Measurements from ENCODE around the gene LLCFC1.
A peak's percentile ranks its signal among the peaks of the same experiment; 100 is the strongest.

Gene LLCFC1

DNA sequence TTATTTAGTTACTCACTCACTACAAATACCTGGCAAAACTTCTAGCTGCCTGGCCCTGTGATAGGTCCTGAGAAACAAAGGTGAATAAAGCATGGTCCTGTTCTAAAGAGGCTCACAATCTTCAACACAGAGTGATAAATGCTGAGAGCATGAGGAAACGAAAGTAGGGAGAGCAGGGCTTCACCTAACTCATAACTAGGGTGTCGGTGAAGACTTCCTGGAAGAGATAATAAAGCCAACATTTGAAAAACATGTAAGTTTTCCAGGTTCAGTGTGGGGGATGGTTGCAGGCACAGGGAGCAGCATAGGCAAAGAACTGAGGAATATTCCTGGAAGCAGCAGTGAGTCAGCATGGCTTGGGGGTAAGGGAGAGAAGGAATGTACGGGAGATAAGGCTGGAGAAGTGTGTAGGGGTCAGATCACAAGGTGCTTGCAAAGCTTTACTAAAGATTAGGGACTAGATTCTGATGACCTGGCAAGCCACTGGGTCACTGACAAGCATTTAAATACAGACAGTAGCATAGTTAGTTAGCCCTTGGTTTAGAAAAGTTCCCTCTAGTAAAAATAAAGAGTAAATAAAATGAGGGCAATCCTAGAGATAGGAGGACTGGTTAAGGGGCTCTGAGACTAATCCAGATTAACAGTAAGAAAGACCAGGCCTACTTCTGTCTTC is 17.8 kb downstream of the LLCFC1 start:
- no peak overlapping the region for H3K4me3 ChIP-seq (ENCODE audit: low read depth, low read length)
- peaks cover 4% of the 10 kb centered on the region for H3K27me3 ChIP-seq (replicated peaks)
- H3K36me3 ChIP-seq (replicated peaks), result no peaks in the 10 kb centered on the region
- no peak overlapping the region for H3K27ac ChIP-seq
- in situ Hi-C loops (cut with HindIII; ENCODE audit: low pct_ligation_motif_present, low sequenced_read_pairs), result no loop called here
- DNase-seq, result peak; percentile 5
- TF ChIP-seq, protein P1, sequence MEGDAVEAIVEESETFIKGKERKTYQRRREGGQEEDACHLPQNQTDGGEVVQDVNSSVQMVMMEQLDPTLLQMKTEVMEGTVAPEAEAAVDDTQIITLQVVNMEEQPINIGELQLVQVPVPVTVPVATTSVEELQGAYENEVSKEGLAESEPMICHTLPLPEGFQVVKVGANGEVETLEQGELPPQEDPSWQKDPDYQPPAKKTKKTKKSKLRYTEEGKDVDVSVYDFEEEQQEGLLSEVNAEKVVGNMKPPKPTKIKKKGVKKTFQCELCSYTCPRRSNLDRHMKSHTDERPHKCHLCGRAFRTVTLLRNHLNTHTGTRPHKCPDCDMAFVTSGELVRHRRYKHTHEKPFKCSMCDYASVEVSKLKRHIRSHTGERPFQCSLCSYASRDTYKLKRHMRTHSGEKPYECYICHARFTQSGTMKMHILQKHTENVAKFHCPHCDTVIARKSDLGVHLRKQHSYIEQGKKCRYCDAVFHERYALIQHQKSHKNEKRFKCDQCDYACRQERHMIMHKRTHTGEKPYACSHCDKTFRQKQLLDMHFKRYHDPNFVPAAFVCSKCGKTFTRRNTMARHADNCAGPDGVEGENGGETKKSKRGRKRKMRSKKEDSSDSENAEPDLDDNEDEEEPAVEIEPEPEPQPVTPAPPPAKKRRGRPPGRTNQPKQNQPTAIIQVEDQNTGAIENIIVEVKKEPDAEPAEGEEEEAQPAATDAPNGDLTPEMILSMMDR (IDR thresholded peaks at IDR 0.05; ENCODE audit: low read depth, low read length, missing control alignments), result no peak

DNA sequence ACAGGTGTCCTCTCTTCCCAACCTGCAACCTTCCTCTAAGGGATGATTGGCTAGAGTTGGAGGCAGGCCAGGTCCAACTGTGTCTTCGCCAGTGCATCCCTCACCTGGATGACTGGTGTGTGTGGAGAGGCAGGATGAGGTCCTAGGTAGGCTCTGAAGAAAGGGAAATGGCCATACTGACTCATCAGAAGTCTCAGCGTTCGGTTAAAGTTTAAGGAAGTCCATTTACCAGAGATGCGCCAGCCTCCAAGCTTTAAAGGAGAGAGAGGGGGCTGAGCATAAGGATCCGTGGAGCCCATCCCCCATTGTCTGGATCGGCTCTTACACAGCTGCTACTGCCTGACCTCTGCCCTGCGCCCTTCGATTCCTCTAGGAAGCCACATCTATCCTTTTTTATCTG is 18.4 kb downstream of the LLCFC1 start:
- no peak for DNase-seq
- in situ Hi-C loops (cut with HindIII; ENCODE audit: low pct_ligation_motif_present, low sequenced_read_pairs), result no loop called here
- H3K27ac ChIP-seq, result no peak overlapping the region
- no peak overlapping the region for H3K4me3 ChIP-seq (ENCODE audit: low read depth, low read length)
- no peaks in the 10 kb centered on the region for H3K36me3 ChIP-seq (replicated peaks)
- TF ChIP-seq, protein P1 (IDR thresholded peaks at IDR 0.05; ENCODE audit: low read depth, low read length, missing control alignments), result no peak
- peaks cover 4% of the 10 kb centered on the region for H3K27me3 ChIP-seq (replicated peaks)

DNA sequence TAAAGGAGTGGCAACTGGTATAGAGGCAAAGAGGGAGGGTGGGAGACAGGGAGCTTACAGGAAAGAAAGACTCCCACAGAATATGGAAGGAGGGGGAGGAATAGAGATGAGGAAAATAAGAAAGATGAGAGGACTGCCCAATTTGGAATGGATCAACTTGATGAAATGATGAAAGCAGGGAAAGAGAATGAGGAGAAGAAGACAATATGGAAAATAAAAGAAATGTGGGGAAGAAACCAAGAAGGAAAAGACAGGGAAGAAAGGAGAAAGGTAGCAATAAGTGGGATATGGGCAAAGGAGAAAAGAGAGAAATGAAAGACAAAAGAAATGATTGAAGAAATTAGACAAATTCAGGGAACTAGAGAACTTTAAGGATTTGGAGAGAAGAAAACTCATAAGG is 19.9 kb downstream of the LLCFC1 start:
- Histone ChIP-seq H3K27ac (no peak overlapping the region), H3K36me3 (replicated peaks) (no peaks in the 10 kb centered on the region), H3K27me3 (replicated peaks) (peaks cover 5% of the 10 kb centered on the region), H3K4me3 (ENCODE audit: low read depth, low read length) (no peak overlapping the region)
- no peak for DNase-seq
- in situ Hi-C loops (cut with HindIII; ENCODE audit: low pct_ligation_motif_present, low sequenced_read_pairs), result no loop called here
- TF ChIP-seq, protein P1 (IDR thresholded peaks at IDR 0.05; ENCODE audit: low read depth, low read length, missing control alignments), result no peak

DNA sequence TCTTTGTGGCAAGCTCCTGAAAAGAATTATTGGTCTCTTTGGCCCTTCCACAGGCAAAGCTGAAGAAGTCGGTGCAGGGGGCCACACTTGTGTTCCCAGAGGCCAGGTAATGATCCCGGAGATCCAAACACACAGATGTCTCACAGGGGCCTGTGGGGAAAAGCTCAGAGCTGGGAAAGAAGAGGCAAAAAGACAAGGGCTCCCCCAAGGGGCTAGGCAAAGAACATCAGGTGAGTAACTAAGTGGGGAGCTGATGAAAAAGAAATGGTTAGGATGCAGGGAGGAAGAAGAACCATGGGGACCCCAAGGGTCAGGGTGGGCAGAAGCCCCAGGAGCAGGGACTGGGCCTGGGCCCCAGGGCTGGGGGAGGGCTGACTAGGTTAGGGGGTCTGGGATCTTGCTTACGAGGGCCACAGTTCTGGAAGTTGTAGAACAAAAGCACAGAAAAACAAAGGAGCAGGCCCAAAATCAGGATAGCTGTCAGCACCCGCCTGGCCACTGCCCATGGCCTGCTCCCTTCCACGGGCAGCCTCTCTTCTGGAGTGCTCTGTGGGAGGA is 21.8 kb downstream of the LLCFC1 start:
- Histone ChIP-seq H3K36me3 (replicated peaks) (no peaks in the 10 kb centered on the region), H3K27ac (no peak overlapping the region), H3K4me3 (ENCODE audit: low read depth, low read length) (no peak overlapping the region), H3K27me3 (replicated peaks) (peaks cover 5% of the 10 kb centered on the region)
- TF ChIP-seq, protein P1 (IDR thresholded peaks at IDR 0.05; ENCODE audit: low read depth, low read length, missing control alignments), result no peak
- DNase-seq, result no peak
- in situ Hi-C loops (cut with HindIII; ENCODE audit: low pct_ligation_motif_present, low sequenced_read_pairs), result no loop called here

DNA sequence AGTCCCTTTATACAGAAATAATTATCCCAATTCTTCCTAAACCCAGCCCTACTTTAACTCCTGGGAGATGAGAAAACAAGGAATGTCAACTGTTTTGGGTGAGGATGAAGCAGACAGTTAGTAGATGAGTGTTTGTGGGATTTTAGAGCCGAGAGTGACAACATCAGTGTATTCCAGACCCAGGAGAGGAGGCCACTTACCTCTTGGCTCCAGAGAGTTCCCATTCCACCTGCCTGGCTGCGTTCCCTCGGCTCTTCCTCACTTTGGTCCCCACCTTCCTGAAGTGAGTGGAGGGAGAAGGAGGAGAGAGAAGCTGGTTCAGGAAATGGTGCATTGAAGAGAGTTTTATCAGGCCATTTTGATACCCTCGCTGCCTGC is 22.3 kb downstream of the LLCFC1 start:
- peaks cover 5% of the 10 kb centered on the region for H3K27me3 ChIP-seq (replicated peaks)

More for the DNA sequence above, 22.3 kb downstream of the LLCFC1 start:
- Histone ChIP-seq H3K36me3 (replicated peaks) (no peaks in the 10 kb centered on the region), H3K4me3 (ENCODE audit: low read depth, low read length) (no peak overlapping the region), H3K27ac (no peak overlapping the region)
- no peak for DNase-seq
- in situ Hi-C loops (cut with HindIII; ENCODE audit: low pct_ligation_motif_present, low sequenced_read_pairs), result no loop called here
- TF ChIP-seq, protein P1 (IDR thresholded peaks at IDR 0.05; ENCODE audit: low read depth, low read length, missing control alignments), result no peak

All from brain microvascular endothelial cell (primary cell).